GM18870 (cell line): ENCODE measurements around the gene KCNIP1.
"Not testable (repeated sequence)": the region's sequence is repeated elsewhere in the genome, so short reads cannot be mapped to it uniquely, and the experiment has no call there.

ENCODE experiments used
- ATAC-seq: cut with Tn5 transposase; IDR thresholded peaks from one replicate; pipeline ENCODE4 v1.9.1; 2021; ENCODE audit warnings: moderate library complexity; ENCODE audit not compliant: unreplicated experiment

KCNIP1 gene

DNA sequence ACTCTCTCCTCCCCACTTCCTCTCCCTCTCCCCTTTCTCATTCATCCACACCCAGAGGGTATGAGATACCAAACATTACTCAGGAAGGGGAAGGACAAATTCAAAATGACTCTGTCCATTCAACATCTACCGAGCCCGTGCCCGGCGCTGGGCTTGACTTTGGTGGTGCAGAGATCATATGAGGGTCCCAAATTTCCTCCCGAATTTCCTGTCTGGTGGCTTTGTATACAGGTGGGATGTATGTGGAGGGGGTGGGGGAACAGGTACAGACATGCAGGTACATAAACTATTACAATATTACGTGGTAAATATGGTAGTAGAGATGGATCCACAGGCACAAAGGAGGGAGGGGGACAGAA lies 257.9 kb downstream of the KCNIP1 start:
- no peak for ATAC-seq

DNA sequence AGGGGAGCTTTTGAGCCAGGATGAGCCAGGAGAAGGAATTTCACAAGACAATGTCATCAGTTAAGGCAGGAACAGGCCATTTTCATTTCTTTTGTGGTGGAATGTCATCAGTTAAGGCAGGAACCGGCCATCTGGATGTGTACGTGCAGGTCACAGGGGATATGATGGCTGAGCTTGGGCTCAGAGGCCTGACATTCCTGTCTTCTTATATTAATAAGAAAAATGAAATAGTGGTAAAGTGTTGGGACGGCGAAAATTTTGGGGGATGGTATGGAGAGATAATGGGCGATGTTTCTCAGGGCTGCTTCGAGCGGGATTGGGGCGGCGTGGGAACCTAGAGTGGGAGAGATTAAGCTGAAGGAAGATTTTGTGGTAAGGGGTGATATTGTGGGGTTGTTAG lies 258.5 kb downstream of the KCNIP1 start:
- ATAC-seq: not testable (repeated sequence)

DNA sequence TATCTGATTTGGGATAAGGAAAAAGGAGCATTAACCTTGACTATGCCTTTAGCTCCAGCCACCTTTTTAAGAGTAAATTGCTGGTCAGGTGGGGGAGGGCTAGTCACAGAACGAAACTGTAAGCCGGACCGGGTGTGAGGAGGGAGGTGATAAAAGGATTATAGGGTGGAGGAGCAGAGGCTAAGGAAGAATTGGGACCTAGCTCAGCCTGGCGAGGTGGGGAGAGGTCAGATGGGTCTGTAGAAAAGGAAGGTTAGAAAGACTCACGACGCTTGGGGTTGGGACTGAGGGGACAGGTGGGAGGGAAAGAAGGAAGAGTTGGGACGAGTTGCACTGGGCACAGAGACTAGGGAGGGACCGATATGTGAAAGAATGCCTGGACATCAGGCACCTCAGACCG lies 262.0 kb downstream of the KCNIP1 start:
- not testable (repeated sequence) for ATAC-seq

DNA sequence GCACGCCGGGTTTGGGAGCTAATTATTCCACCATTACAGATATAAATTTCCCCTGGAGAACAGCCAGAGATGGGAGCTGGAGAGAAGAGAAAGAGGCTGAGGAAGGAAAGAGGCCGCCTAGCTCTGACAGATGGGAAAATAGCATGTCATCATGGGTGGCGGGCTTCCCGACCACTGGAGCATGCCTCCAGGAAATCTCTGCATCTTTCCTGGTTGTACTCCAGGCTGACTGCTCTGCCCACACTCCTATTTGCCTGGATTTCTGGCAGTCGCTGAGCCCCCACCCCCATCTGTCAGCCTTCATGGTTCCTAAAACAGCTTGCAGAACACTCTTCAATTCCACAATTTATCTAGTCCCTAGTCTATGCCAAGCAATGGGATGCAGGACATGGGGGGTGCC lies 265.4 kb downstream of the KCNIP1 start:
- ATAC-seq: no peak

DNA sequence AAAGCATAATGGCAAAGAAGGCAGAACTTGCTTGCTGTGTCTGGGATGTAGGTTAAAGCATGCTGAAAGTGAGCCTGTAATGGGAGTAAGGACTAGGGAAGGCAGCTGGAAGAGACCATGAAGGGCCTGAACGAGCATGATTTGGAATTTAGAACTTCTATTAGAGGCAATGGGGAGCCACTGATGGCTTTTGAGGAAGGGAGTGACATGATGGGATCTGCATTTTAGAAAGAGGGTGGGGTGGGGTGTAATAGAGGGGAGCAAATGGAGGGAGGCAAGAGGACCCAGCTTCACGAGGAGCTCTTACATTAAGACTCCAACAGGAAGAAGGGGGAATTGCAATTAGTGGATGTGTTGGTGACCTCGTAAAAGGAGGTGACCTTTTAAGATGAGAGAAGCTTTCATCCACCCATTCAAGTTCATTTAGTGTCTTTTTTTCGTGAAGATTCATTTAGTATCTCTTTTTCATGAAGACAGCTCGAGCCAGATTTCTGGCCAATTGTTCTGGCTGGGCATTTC lies 266.1 kb downstream of the KCNIP1 start:
- ATAC-seq: no peak

DNA sequence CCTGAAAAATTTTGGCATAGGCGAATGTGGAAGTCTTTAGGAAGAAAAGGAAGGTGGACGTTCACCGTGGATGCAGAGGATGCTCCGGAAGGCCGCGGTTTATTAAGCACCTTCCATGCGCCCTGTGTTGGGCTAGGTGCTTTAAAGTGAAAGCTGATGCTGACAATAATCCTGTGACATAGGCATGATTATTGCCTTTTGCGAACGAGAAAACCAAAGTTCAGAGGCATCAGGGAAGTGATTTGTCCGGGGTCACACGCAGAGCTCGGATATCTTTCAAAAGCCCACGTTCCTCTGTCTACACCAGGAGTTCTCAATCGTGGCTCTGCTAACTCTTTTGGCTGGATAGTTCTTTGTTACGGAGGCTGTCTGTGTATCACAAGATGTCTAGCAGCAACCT lies 267.7 kb downstream of the KCNIP1 start:
- ATAC-seq: no peak

DNA sequence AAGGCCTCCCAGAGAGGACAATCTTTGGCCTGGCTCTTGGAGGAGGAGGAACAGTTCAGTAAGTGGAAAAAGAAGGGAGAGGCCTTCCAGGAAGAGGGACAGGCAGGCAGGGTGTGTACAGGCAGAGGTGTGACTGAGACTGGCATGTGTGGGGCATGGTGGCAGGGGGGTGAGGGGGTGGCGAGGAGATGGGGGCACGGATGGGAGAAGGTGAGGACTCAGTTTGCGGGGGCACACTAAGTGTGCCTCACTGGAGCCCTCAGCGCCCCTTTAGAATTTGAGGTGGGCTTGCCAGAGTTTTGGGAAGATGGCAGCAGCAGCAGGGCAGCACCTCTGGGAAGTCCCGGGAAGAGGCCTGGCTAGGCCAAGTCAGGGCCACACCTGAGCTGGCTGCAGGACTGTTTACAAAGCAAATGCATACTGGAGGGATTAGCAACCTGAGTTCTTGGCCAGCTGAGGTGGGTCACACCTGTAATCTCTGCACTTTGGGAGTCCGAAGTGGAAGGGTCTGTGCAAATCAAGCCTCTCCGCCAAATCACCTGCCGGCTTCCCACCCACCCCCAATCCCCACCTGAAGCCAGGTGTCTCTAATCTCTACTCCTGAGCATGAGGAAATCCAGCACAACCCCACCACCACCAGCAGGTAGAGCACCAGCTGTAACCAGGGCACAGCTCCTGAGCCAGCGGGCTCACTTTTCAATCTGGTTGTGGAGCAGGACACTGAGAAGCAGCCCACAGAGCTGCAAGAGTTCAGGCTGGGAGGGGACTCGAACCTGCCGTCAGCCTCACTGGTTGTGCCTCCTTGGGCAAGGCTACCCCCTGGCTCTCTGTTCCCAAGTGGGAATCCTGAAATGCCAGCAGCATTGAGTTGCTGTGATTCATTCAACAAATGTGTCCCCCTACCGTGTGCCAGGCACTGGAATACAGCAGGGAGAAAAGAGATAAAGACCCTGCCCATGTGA lies 269.5 kb downstream of the KCNIP1 start:
- ATAC-seq: no peak

- ATAC-seq: no peak
Measured at GRCh38 chr5:170774831-170775230, 271.0 kb downstream of the KCNIP1 start.

GRCh38 chr5:170781946-170782345 lies 278.1 kb downstream of the KCNIP1 start:
- ATAC-seq: no peak

GRCh38 chr5:170782438-170782837 lies 278.6 kb downstream of the KCNIP1 start:
- ATAC-seq: no peak

GRCh38 chr5:170783498-170784247 lies 279.9 kb downstream of the KCNIP1 start, which contains the start of gene GABRP:
GABRP (plus strand) TSS chr5:170783725; CDS start chr5:170788616, 4,891 bp downstream.
- ATAC-seq: no peak

- ATAC-seq: no peak
Measured at GRCh38 chr5:170785416-170785815, 281.6 kb downstream of the KCNIP1 start.
